ACC112 (cell line): ENCODE measurements around the gene KCNE1.
A peak's percentile ranks its signal among the peaks of the same experiment; 100 is the strongest.

Experiments used
- H2AFZ ChIP-seq: fragments of 200-600 bp; sonication (generic); one replicate; pipeline ENCODE4 v1.6.0; 2017; ENCODE audit warnings: antibody characterized with exemption, low read length; ENCODE audit not compliant: unreplicated experiment
- H3K27ac ChIP-seq: fragments of 200-600 bp; sonication (generic); 2 replicates; pipeline ENCODE4 v1.5.1; 2014; ENCODE audit warnings: low read depth, mild to moderate bottlenecking, antibody characterized with exemption, low read length, moderate library complexity
- H3K27me3 ChIP-seq: fragments of 200-600 bp; sonication (generic); 2 replicates; pipeline ENCODE4 v1.6.1; 2014; ENCODE audit warnings: mild to moderate bottlenecking, antibody characterized with exemption, low read length, moderate library complexity, mixed read lengths; ENCODE audit not compliant: insufficient read depth
- H3K36me3 ChIP-seq: fragments of 200-600 bp; sonication (generic); 2 replicates; pipeline ENCODE4 v1.6.1; 2016; ENCODE audit warnings: mild to moderate bottlenecking, antibody characterized with exemption, low read length, moderate library complexity, mixed read lengths; ENCODE audit not compliant: insufficient read depth
- H3K4me1 ChIP-seq: fragments of 200-600 bp; sonication (generic); one replicate; pipeline ENCODE4 v1.6.1; 2016; ENCODE audit warnings: low read length, mixed read lengths; ENCODE audit not compliant: insufficient read depth, unreplicated experiment, control insufficient read depth
- H3K4me3 ChIP-seq: fragments of 200-600 bp; sonication (generic); 2 replicates; pipeline ENCODE4 v1.5.1; 2014; ENCODE audit warnings: mild to moderate bottlenecking, low read depth, low read length
- H3K79me2 ChIP-seq: fragments of 200-600 bp; sonication (generic); one replicate; pipeline ENCODE4 v1.6.0; 2016; ENCODE audit warnings: low read length; ENCODE audit not compliant: control insufficient read depth, unreplicated experiment, insufficient read depth

The KCNE1 gene

GRCh38 chr21:34536311-34536710 is 24.3 kb upstream of the KCNE1 start:
- Histone ChIP-seq H3K79me2 (no peaks in the 10 kb centered on the region), H2AFZ (no peak overlapping the region), H3K27ac (no peak overlapping the region), H3K4me1 (peaks cover 10% of the 10 kb centered on the region), H3K36me3 (no peaks in the 10 kb centered on the region), H3K4me3 (no peak overlapping the region), H3K27me3 (no peaks in the 10 kb centered on the region)

GRCh38 chr21:34535886-34536285 is 23.9 kb upstream of the KCNE1 start:
- H3K27ac ChIP-seq = no peak overlapping the region
- H2AFZ ChIP-seq = no peak overlapping the region
- no peaks in the 10 kb centered on the region for H3K36me3 ChIP-seq
- H3K4me1 ChIP-seq = peaks cover 10% of the 10 kb centered on the region
- H3K27me3 ChIP-seq = no peaks in the 10 kb centered on the region
- H3K4me3 ChIP-seq = no peak overlapping the region
- no peaks in the 10 kb centered on the region for H3K79me2 ChIP-seq

GRCh38 chr21:34534522-34534921 is 22.5 kb upstream of the KCNE1 start:
- Histone ChIP-seq H3K4me1 (peaks cover 13% of the 10 kb centered on the region), H3K79me2 (no peaks in the 10 kb centered on the region), H3K4me3 (no peak overlapping the region), H3K27ac (no peak overlapping the region), H3K36me3 (no peaks in the 10 kb centered on the region), H2AFZ (no peak overlapping the region), H3K27me3 (no peaks in the 10 kb centered on the region)

GRCh38 chr21:34533938-34534337 is 21.9 kb upstream of the KCNE1 start:
- H3K4me1 ChIP-seq = peaks cover 13% of the 10 kb centered on the region

GRCh38 chr21:34531399-34531798 is 19.4 kb upstream of the KCNE1 start:
- H3K27ac ChIP-seq = no peak overlapping the region
- H3K79me2 ChIP-seq = peaks cover under 1% of the 10 kb centered on the region
- H3K4me1 ChIP-seq = peaks cover 16% of the 10 kb centered on the region
- no peak overlapping the region for H3K4me3 ChIP-seq
- no peaks in the 10 kb centered on the region for H3K36me3 ChIP-seq
- H3K27me3 ChIP-seq = no peaks in the 10 kb centered on the region
- no peak overlapping the region for H2AFZ ChIP-seq

More at GRCh38 chr21:34533938-34534337, 21.9 kb upstream of the KCNE1 start:
- no peak overlapping the region for H3K27ac ChIP-seq
- no peak overlapping the region for H3K4me3 ChIP-seq
- H3K79me2 ChIP-seq = no peaks in the 10 kb centered on the region
- H3K27me3 ChIP-seq = no peaks in the 10 kb centered on the region
- no peaks in the 10 kb centered on the region for H3K36me3 ChIP-seq
- H2AFZ ChIP-seq = no peak overlapping the region

GRCh38 chr21:34530261-34530660 is 18.3 kb upstream of the KCNE1 start:
- H3K27ac ChIP-seq = no peak overlapping the region
- no peaks in the 10 kb centered on the region for H3K36me3 ChIP-seq

GRCh38 chr21:34528131-34528561 is 16.1 kb upstream of the KCNE1 start:
- peaks cover 26% of the 10 kb centered on the region for H3K79me2 ChIP-seq
- H3K4me1 ChIP-seq = peaks cover 23% of the 10 kb centered on the region
- H3K27ac ChIP-seq = peak overlapping the region; percentile 94
- no peak overlapping the region for H2AFZ ChIP-seq
- H3K27me3 ChIP-seq = no peaks in the 10 kb centered on the region
- H3K36me3 ChIP-seq = no peaks in the 10 kb centered on the region
- H3K4me3 ChIP-seq = no peak overlapping the region

More at GRCh38 chr21:34530261-34530660, 18.3 kb upstream of the KCNE1 start:
- Histone ChIP-seq H2AFZ (no peak overlapping the region), H3K27me3 (no peaks in the 10 kb centered on the region), H3K4me3 (no peak overlapping the region), H3K4me1 (peaks cover 15% of the 10 kb centered on the region), H3K79me2 (peaks cover 12% of the 10 kb centered on the region)

- H3K79me2 ChIP-seq = peaks cover 26% of the 10 kb centered on the region
- H3K27ac ChIP-seq = peak overlapping the region; percentile 94
- H2AFZ ChIP-seq = peak overlapping the region; percentile 43
- peak overlapping the region; percentile 79 for H3K4me3 ChIP-seq
- no peaks in the 10 kb centered on the region for H3K36me3 ChIP-seq
- H3K27me3 ChIP-seq = no peaks in the 10 kb centered on the region
- peaks cover 23% of the 10 kb centered on the region for H3K4me1 ChIP-seq
Observed at GRCh38 chr21:34526618-34527290, 14.7 kb upstream of the KCNE1 start.

GRCh38 chr21:34526241-34526617 is 14.2 kb upstream of the KCNE1 start:
- H3K4me3 ChIP-seq = peak overlapping the region; percentile 79
- H3K27ac ChIP-seq = peak overlapping the region; percentile 94
- H2AFZ ChIP-seq = no peak overlapping the region
- H3K27me3 ChIP-seq = no peaks in the 10 kb centered on the region
- H3K4me1 ChIP-seq = peaks cover 23% of the 10 kb centered on the region
- no peaks in the 10 kb centered on the region for H3K36me3 ChIP-seq
- H3K79me2 ChIP-seq = peaks cover 26% of the 10 kb centered on the region

- Histone ChIP-seq H3K27me3 (no peaks in the 10 kb centered on the region), H3K27ac (peak overlapping the region; percentile 94; the same call in 1 of the 2 replicates), H3K79me2 (peaks cover 26% of the 10 kb centered on the region), H2AFZ (no peak overlapping the region), H3K4me3 (peak overlapping the region; percentile 79), H3K4me1 (peaks cover 21% of the 10 kb centered on the region), H3K36me3 (peaks cover 10% of the 10 kb centered on the region)
Observed at GRCh38 chr21:34524646-34525601, 12.9 kb upstream of the KCNE1 start.
